MV-4-11 (cell line): ENCODE results near the gene LACC1.

ENCODE experiments used
- DNase-seq: peaks from one replicate; lab custom pipeline; 2025; lab: John Stamatoyannopoulos, UW

LACC1 gene

DNA sequence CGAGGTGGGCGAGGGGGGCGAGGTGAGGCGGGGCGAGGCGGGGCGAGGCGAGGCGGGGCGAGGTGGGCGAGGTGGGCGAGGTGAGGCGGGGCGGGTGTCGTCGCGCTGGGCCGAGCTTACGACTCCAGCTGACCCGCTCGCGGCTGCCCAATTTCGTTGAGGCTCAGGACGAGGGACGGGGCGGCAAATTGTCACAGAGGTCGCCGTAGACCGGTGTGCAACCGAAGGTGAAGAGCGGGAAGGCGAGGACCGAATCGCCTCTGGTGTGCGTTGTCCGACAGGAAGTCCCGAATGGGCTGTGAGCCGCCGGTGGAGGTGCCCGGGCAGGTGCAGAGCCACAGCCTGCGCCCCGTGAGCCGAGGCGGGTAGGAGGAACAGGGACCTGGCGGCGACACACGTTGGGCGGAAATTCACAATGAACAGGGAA, at the start of gene LACC1:
LACC1 (plus strand) TSS at position 150 of the 427 bp plus-strand sequence. CDS start 1,082 bp downstream, outside the sequence.
- no peak for DNase-seq

GRCh38 chr13:43830497-43830881, 49.2 kb upstream of the LACC1 start:
- DNase-seq = peak; percentile 98

DNA sequence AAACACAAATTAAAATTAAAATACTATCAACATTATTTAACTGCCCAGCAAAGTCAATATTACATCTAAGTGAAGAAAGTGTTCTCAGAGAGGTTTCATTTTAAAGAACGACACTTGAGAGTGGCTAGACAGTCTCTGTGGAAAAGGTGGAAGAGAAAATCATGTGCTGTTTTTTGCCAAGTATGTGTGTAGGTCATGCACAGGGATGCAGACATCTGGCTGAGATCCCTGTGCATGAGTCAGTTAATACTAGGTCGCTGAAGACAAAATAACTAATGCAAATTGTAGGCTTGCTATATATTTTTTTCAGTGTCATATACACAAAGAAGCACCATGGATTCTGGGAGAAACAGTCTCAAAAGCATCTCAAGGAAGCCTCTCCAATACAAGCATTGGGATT, 48.6 kb upstream of the LACC1 start:
- no peak for DNase-seq

DNA sequence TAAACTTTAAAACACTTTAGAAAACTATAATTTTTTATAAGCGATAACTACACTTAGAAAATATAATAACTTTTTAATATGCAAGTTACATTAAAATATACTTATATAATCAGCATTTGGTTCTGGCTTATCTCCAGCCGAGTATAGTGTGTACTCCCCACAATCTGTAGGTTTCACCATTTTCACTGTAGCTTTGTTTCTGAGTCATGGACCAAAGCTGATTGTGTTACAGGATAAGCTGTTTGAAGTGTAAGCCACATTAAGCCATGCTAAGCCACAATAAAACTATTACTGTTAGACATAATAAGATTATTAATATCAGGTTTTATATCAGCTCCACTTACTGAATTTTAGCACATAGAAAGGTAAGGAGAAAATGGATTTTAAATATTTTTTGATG, 44.0 kb upstream of the LACC1 start:
- no peak for DNase-seq

GRCh38 chr13:43838909-43839308, 40.8 kb upstream of the LACC1 start:
- no peak for DNase-seq

- no peak for DNase-seq
Measured at GRCh38 chr13:43846496-43847158, 33.1 kb upstream of the LACC1 start.

- peak; percentile 93 for DNase-seq
Measured at GRCh38 chr13:43848001-43848649, 31.6 kb upstream of the LACC1 start.

DNA sequence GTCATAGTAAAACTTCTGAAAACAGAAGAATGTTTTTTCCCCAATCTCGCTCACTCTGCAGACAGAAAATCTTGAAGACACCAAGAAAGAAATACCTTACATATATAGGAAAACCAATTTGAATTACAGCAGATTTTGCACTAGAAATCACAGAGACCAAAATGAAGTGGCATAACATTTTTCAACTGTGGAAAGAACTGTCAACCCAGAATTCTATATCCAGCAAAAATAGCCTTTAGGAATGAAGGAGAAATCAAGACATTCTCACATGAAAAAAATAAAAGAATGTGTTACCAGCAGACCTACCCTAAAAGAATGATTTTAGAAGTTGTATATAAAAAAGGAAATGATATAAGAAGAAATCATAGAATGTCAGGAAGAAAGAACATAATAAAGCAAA, 28.8 kb upstream of the LACC1 start:
- no peak for DNase-seq

DNA sequence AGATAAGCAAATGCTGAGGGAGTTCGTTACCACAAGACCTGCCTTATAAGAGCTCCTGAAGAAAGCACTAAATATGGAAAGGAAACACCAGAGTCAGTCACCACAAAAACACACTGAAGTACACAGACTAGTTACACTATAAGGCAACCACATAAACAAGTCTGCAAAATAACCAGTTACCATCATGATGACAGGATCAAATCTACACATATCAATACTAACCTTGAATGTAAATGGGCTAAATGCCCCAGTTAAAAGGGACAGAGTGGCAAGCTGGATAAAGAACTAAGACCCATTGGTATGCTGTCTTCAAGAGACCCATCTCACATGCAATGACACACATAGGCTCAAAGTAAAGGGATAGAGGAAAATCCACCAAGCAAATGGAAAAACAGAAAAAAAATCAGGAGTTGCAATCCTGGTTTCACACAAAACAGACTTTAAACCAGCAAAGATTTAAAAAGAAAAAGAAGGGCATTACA, 26.7 kb upstream of the LACC1 start:
- DNase-seq = no peak

DNA sequence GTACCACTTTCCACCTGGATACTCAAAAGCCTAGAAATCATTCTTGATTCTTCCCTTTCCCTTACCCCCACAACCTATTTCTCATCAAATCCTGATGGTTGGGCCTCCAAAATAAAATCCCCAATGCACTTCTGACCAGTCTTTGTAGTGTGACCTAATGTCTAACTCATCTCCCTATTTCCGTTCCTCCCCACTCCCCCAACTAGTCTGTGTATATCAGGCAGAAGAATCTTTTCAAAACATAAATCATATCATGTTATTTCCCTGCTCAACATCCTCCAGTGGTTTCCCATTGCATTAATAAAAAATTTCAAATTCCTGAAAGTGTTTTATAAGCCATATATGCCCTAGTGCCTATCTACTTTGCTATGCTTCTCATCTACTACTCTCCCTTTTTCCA, 17.8 kb upstream of the LACC1 start:
- DNase-seq = no peak

- no peak for DNase-seq
Measured at GRCh38 chr13:43864921-43865320, 14.8 kb upstream of the LACC1 start.

GRCh38 chr13:43865892-43866291, 13.8 kb upstream of the LACC1 start:
- DNase-seq = no peak

- DNase-seq = no peak
Measured at GRCh38 chr13:43872181-43872580, 7.5 kb upstream of the LACC1 start.

- peak; percentile 32 for DNase-seq
Measured at GRCh38 chr13:43874504-43875092, 5.1 kb upstream of the LACC1 start.

- DNase-seq = no peak
Measured at GRCh38 chr13:43876366-43876765, 3.3 kb upstream of the LACC1 start.

- DNase-seq = no peak
Measured at GRCh38 chr13:43877326-43877725, 2.4 kb upstream of the LACC1 start.

- peak; percentile 49 for DNase-seq
Measured at GRCh38 chr13:43877766-43878165, 1.9 kb upstream of the LACC1 start.

DNA sequence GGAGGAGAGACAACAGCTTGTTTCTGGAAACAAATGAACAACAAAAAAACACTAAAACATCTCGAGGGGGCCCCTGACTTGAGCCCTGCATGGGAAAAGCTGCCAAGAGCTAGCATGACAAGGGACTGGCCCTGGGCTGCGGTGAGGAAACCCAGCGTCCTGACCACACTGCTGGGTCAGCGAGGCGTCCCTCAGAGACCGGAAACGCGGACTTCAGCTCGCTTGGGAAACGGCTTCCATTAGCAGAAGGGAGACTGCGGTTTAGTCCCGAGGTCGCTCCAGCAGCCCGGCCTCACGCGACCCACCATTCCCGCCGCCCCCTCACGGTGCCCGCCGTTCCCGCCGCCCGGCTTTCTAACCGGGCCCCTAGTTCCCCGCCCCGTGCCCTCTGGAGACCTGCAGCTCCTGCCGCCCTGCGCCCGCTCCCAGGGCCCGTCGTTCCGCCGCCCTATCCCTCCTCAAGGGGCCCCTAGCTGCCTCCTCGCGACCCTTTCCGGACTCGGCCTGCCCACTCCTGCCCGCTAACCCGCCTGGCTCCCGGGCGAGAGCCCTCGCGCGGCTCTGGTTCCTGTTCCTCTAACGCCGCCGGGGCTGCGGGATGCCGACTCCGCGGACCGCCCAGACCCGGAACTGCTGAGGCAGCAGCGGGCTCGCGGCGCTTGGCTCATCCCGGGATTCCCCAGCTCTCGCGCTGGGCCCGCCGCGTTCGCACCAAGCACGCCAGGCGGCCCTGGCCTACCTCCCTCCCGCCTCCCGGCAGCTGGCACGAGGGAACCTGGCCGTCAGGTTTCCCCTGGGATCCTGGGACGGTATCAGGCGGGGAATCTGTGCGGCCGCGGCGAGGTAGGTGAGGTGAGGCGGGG, 581 bp upstream of the LACC1 start, which contains the start of gene CCDC122:
CCDC122 (minus strand) TSS at position 849 of the 863 bp plus-strand sequence. CDS start 10,364 bp downstream, outside the sequence.
- peak; percentile 81 for DNase-seq

- DNase-seq = peak; percentile 8
Measured at GRCh38 chr13:43880214-43880855, 631 bp downstream of the LACC1 start.

DNA sequence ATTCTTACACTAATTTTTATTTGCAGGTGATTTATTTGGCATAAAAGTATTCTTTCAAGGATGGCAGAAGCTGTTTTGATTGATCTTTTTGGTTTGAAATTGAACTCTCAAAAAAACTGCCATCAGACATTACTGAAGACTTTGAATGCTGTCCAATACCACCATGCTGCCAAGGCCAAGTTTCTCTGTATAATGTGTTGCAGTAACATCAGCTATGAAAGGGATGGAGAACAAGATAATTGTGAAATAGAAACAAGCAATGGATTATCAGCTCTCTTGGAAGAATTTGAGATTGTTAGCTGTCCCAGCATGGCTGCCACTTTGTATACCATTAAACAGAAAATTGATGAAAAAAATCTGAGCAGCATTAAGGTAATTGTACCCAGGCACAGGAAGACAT, 1.2 kb downstream of the LACC1 start:
- DNase-seq = no peak

DNA sequence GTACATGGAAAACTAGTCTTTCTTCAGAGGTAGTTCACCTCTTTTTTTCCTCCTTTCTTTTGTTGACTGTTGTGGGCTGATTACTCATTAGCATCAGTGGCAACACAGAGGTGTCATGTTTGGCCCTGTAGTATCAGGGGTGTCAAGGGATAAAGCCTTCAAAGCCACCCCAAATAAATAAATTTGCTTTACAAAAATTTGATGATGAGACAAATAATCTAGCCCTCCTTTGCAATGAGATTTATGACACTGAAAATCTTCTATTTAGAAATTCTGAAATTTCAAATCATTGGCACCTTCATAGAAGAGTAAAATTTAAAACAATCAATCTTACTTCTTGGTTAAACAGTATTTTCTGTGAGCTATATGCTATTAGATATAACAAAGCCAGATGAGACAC, 1.9 kb downstream of the LACC1 start:
- DNase-seq = no peak

GRCh38 chr13:43883631-43884030, 3.9 kb downstream of the LACC1 start:
- no peak for DNase-seq
